Mucosa of stomach (tissue), 1 donor: ENCODE measurements around the gene ACSS2.

Source experiments
- H3K27me3 ChIP-seq: one replicate; pipeline ENCODE4 v1.7.0; 2013; ENCODE audit warnings: mild to moderate bottlenecking, low read length; ENCODE audit not compliant: control insufficient read depth, insufficient read depth
- H3K36me3 ChIP-seq: one replicate; pipeline ENCODE4 v1.7.0; 2013; ENCODE audit warnings: low read length; ENCODE audit not compliant: control insufficient read depth, insufficient read depth
- H3K4me1 ChIP-seq: one replicate; pipeline ENCODE4 v1.7.0; 2013; ENCODE audit warnings: mild to moderate bottlenecking, low read length; ENCODE audit not compliant: control insufficient read depth, insufficient read depth
- H3K4me3 ChIP-seq: one replicate; pipeline ENCODE4 v1.7.0; 2013; ENCODE audit warnings: low read length
- H3K9ac ChIP-seq: one replicate; pipeline ENCODE4 v1.7.0; 2013; ENCODE audit warnings: mild to moderate bottlenecking, low read length, moderate library complexity
- H3K9me3 ChIP-seq: one replicate; pipeline ENCODE4 v1.7.0; 2013; ENCODE audit warnings: mild to moderate bottlenecking, low read length, moderate library complexity; ENCODE audit not compliant: control insufficient read depth
- donor health status: Pancreatic carcinoma.

ACSS2 gene

GRCh38 chr20:34876406-34877282 is at the start of gene ACSS2:
Gene ACSS2 (plus strand): TSS chr20:34876612. CDS start chr20:34876646, 34 bp downstream.
- no peaks in the 10 kb centered on the region for H3K27me3 ChIP-seq

GRCh38 chr20:34829191-34829590 is 47.2 kb upstream of the ACSS2 start:
- no peak overlapping the region for H3K9ac ChIP-seq
- H3K4me1 ChIP-seq: peaks cover 5% of the 10 kb centered on the region

More at GRCh38 chr20:34876406-34877282, at the start of gene ACSS2:
- H3K9me3 ChIP-seq: no peaks in the 10 kb centered on the region
- H3K4me1 ChIP-seq: peaks cover 49% of the 10 kb centered on the region
- peak within 1 kb of the TSS; percentile 88 for H3K9ac ChIP-seq
- H3K4me3 ChIP-seq: peak within 1 kb of the TSS; percentile 37
- H3K36me3 ChIP-seq: no peaks in the 10 kb centered on the region

DNA sequence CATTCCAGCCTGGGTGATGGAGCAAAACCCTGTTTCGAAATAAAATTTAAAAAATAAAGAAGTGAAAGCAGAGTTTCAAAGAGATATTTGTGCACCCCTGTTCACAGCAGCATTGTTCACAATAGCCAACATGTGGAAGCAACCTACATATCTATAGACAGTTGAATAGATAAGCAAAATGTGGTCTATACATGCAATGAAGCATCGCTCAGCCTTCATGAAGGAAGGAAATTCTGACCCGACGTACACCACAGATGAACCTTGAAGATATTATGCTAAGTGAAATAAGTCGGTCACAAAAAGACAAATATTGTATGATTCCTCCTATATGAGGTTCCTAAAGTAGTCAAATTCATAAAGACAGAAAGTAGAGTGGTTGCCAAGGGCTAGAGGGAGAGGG is 44.5 kb upstream of the ACSS2 start:
- no peaks in the 10 kb centered on the region for H3K9me3 ChIP-seq
- no peaks in the 10 kb centered on the region for H3K36me3 ChIP-seq
- no peaks in the 10 kb centered on the region for H3K4me1 ChIP-seq
- H3K27me3 ChIP-seq: no peaks in the 10 kb centered on the region
- H3K4me3 ChIP-seq: no peak overlapping the region
- H3K9ac ChIP-seq: no peak overlapping the region

More at GRCh38 chr20:34829191-34829590, 47.2 kb upstream of the ACSS2 start:
- no peaks in the 10 kb centered on the region for H3K27me3 ChIP-seq
- no peaks in the 10 kb centered on the region for H3K36me3 ChIP-seq
- no peaks in the 10 kb centered on the region for H3K9me3 ChIP-seq
- H3K4me3 ChIP-seq: no peak overlapping the region

- Histone ChIP-seq H3K9me3 (no peaks in the 10 kb centered on the region), H3K27me3 (no peaks in the 10 kb centered on the region), H3K9ac (no peak overlapping the region), H3K4me1 (no peaks in the 10 kb centered on the region), H3K4me3 (no peak overlapping the region), H3K36me3 (no peaks in the 10 kb centered on the region)
Observed at GRCh38 chr20:34834459-34834893, 41.9 kb upstream of the ACSS2 start.

DNA sequence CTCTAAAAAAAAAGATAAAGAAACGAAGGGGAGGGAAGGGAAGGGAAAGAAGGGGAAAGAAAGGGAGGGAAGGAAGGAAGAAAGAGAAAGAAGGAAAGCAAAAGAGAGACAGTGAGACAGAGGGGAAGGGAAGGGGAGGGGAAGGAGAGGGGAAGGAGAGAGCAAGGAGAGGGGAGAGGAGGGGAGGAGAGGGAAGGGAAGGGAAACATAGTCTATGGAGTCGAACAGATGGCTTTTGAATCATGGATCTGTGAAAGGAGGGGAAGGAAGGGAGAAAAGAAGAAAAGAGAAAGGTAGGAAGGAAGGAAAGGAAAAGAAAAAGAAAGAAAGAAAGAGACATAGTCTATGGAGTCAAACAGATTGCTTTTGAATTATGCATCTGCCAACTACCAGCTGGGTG is 34.3 kb upstream of the ACSS2 start:
- no peaks in the 10 kb centered on the region for H3K27me3 ChIP-seq
- no peaks in the 10 kb centered on the region for H3K36me3 ChIP-seq
- H3K4me3 ChIP-seq: no peak overlapping the region
- no peaks in the 10 kb centered on the region for H3K4me1 ChIP-seq
- H3K9me3 ChIP-seq: no peaks in the 10 kb centered on the region
- no peak overlapping the region for H3K9ac ChIP-seq

DNA sequence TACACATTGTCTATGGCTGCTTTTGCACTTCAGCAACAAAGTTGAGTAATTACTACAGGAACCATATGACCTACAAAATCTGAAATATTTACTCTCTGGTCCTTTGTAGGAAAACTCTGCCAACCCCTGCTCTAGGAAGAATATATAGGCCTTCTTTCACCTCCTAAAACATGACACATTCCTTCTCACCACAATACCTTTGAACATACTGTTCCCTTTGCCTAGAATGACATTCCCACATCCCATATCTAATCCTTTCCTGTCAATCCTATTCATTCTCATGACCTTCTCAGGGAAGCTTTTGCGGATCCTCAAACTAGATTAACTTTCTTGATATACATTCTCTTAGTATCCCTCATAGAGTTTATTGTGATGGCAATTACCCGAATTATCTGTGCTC is 33.0 kb upstream of the ACSS2 start:
- no peaks in the 10 kb centered on the region for H3K9me3 ChIP-seq
- no peaks in the 10 kb centered on the region for H3K27me3 ChIP-seq
- H3K4me1 ChIP-seq: no peaks in the 10 kb centered on the region
- H3K4me3 ChIP-seq: no peak overlapping the region
- no peaks in the 10 kb centered on the region for H3K36me3 ChIP-seq
- H3K9ac ChIP-seq: no peak overlapping the region

DNA sequence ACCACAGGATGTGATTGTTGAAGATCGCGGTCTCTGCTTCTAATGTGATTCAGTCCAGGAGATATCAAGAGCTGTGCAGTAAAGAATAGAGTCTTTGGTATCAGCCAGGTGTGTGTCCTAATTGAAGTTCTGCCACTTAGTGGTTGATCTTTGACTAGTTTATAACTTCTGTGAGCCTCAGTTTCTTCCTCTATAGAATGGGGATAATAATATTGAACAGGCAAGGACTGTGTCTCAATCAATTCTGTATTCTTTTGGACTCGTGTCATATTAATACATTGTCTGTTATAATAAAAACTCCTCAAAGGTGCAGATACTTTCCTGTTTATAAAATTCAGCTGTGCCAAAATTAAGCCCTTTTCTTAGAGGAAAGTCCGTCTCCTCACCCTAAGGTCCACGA is 27.8 kb upstream of the ACSS2 start:
- Histone ChIP-seq H3K27me3 (no peaks in the 10 kb centered on the region), H3K4me1 (no peaks in the 10 kb centered on the region)

GRCh38 chr20:34849778-34850177 is 26.6 kb upstream of the ACSS2 start:
- H3K4me1 ChIP-seq: no peaks in the 10 kb centered on the region
- no peaks in the 10 kb centered on the region for H3K27me3 ChIP-seq
- no peak overlapping the region for H3K9ac ChIP-seq
- no peaks in the 10 kb centered on the region for H3K36me3 ChIP-seq
- H3K4me3 ChIP-seq: no peak overlapping the region
- no peaks in the 10 kb centered on the region for H3K9me3 ChIP-seq

More for the DNA sequence above, 27.8 kb upstream of the ACSS2 start:
- Histone ChIP-seq H3K4me3 (no peak overlapping the region), H3K9ac (no peak overlapping the region), H3K9me3 (no peaks in the 10 kb centered on the region), H3K36me3 (no peaks in the 10 kb centered on the region)

GRCh38 chr20:34850969-34851368 is 25.4 kb upstream of the ACSS2 start:
- Histone ChIP-seq H3K9me3 (no peaks in the 10 kb centered on the region), H3K27me3 (no peaks in the 10 kb centered on the region), H3K9ac (no peak overlapping the region), H3K4me1 (no peaks in the 10 kb centered on the region), H3K36me3 (no peaks in the 10 kb centered on the region), H3K4me3 (no peak overlapping the region)

DNA sequence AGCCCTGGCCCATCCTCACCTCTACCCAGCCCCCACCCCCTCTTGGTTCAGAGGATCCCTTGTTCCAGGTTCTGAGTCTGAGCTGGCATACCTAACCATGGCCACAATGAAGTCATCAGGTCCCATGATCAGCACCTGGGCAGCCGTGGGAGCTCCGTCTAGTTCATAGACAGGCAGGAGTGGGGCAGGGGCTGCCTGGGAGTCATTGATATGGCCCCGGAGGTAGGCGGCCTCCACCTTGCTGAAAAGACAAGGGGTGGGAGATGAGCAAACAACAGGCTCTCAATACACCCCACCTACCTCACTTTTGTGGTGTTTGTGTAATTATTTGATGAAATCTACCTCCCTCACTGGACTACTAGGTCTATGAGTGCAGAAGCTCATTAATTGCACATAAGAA is 24.1 kb upstream of the ACSS2 start:
- H3K4me1 ChIP-seq: no peaks in the 10 kb centered on the region
- no peak overlapping the region for H3K4me3 ChIP-seq
- no peaks in the 10 kb centered on the region for H3K9me3 ChIP-seq
- H3K27me3 ChIP-seq: no peaks in the 10 kb centered on the region
- H3K9ac ChIP-seq: no peak overlapping the region
- H3K36me3 ChIP-seq: no peaks in the 10 kb centered on the region

- Histone ChIP-seq H3K4me3 (no peak overlapping the region), H3K27me3 (no peaks in the 10 kb centered on the region), H3K36me3 (no peaks in the 10 kb centered on the region), H3K4me1 (no peaks in the 10 kb centered on the region), H3K9ac (no peak overlapping the region), H3K9me3 (no peaks in the 10 kb centered on the region)
Observed at GRCh38 chr20:34859367-34859766, 17.0 kb upstream of the ACSS2 start.

DNA sequence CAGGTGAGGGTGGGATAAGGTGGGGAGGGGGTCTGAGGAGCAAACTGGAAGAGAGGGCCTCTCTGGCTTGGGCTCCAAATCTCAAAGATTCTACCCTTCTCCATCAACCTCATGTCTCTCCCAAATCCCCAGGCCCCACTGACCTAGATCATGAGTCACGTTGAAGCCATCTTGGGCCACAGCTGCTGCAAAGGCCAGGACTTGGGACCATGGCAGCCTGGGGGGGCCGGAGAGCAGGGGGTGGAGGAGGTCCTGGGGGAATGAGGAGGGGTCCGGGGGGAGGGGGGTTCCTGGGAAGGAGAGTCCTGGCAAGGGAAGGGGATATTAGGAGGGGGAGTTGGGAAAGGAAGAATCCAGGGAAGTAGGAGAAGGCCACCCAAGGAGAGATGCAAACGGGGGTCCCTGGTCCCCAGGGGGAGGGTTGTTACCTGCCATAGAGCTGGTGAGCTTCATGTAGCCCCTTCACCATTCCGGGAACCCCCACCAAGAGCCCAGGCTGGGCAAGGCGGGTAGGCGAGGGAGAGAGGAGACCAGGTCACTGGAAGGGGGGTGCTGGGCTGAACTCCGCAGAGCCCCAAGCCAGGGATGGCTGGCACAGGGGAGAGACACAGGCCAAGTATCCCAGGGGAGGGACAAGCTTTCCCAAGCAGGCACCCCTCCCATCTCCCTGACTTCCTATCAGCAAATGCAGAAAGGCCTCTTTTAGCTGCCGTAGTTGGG is 16.4 kb upstream of the ACSS2 start:
- no peak overlapping the region for H3K4me3 ChIP-seq
- no peaks in the 10 kb centered on the region for H3K4me1 ChIP-seq
- no peak overlapping the region for H3K9ac ChIP-seq
- no peaks in the 10 kb centered on the region for H3K27me3 ChIP-seq
- H3K36me3 ChIP-seq: no peaks in the 10 kb centered on the region
- no peaks in the 10 kb centered on the region for H3K9me3 ChIP-seq
